ENCODE results near the gene FGFRL1.

FGFRL1 gene

GRCh38 chr4:1019320-1019719 is 7.9 kb downstream of the FGFRL1 start:
- no peak overlapping the region for H3K27ac ChIP-seq
- no peak overlapping the region for H3K4me3 ChIP-seq
- no peak for DNase-seq (ENCODE audit: low spot score)
- no peak for TF ChIP-seq CTCF (IDR thresholded peaks at IDR 0.05)

GRCh38 chr4:1019729-1020470 is 8.5 kb downstream of the FGFRL1 start:
- Histone ChIP-seq H3K27ac (no peak overlapping the region), H3K4me3 (no peak overlapping the region)
- no peak for TF ChIP-seq CTCF (IDR thresholded peaks at IDR 0.05)
- DNase-seq (ENCODE audit: low spot score) = no peak

GRCh38 chr4:1021386-1022050 is 10.1 kb downstream of the FGFRL1 start:
- Histone ChIP-seq H3K4me3 (no peak overlapping the region), H3K27ac (no peak overlapping the region)
- DNase-seq (ENCODE audit: low spot score) = no peak
- TF ChIP-seq CTCF (IDR thresholded peaks at IDR 0.05) = no peak

- DNase-seq (ENCODE audit: low spot score) = no peak
- no peak overlapping the region for H3K4me3 ChIP-seq
- no peak overlapping the region for H3K27ac ChIP-seq
- TF ChIP-seq CTCF (IDR thresholded peaks at IDR 0.05) = no peak
Measured at GRCh38 chr4:1022051-1022738, 10.8 kb downstream of the FGFRL1 start.

- Histone ChIP-seq H3K27ac (no peak overlapping the region), H3K4me3 (no peak overlapping the region)
- no peak for DNase-seq (ENCODE audit: low spot score)
- no peak for TF ChIP-seq CTCF (IDR thresholded peaks at IDR 0.05)
Measured at GRCh38 chr4:1022739-1023066, 11.3 kb downstream of the FGFRL1 start.

- DNase-seq (ENCODE audit: low spot score) = no peak
- Histone ChIP-seq H3K27ac (no peak overlapping the region), H3K4me3 (no peak overlapping the region)
- TF ChIP-seq CTCF (IDR thresholded peaks at IDR 0.05) = no peak
Measured at GRCh38 chr4:1023075-1023640, 11.7 kb downstream of the FGFRL1 start.

All from coronary artery (tissue), 2 donors.